Adrenal gland (tissue), 5 donors: ENCODE data around the gene ENTPD8.

Source experiments
- CTCF ChIP-seq, 6 experiments: fragments of 450-650 bp in 4 of 6; fragments of 200-600 bp in 2 of 6; sonication (generic) in 1 of 6; IDR thresholded peaks; 1 replicate in 5 of 6; 2 replicates in 1 of 6; pipeline versions ENCODE4 v1.5.1 to v1.8.0; 2016 to 2021; ENCODE audit warnings: antibody characterized with exemption in 6 of 6, mild to moderate bottlenecking in 2 of 6, moderate library complexity in 1 of 6
- POLR2A ChIP-seq, 2 donors: fragments of 450-650 bp; IDR thresholded peaks; one replicate each; pipeline ENCODE4 v1.6.1; 2017; ENCODE audit warnings: antibody characterized with exemption in 2 of 2, mild to moderate bottlenecking in 2 of 2, moderate library complexity in 1 of 2
- donor health status: DM: no; HTN: no; CAD: no.

DNA sequence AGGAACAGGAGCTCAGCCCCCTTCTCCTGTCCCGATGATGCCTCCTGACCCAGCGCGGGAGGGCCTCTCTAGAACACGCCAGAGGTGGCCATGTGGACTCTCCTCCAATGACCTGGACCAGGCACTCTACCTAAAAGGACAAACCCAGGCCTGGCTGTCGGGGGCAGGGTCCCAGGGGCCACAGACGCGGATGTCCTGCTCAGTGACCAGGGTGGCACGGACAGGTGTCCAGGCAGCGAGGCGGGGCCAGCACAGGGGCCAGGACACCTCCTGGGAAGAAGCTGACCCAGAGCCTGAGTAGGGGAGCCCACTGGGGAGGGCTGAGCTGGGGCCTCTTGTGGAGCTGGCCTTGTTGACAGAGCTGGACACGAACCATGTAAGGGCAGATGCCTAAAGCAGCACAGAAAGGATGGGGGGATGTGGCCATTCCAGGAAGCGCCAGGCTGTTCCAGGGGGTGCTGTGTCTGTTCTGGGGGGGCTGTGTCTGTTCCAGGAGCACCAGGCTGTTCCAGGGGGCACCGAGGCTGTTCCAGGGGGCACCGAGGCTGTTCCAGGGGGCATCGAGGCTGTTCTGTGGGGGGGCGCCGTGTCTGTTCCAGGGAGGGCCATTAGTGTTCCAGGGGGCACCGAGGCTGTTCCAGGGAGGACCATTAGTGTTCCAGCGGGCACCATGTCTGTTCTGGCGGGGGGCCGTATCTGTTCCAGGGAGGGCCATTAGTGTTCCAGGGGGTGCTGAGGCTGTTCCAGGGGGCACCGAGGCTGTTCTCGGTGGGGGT is 48.7 kb downstream of the ENTPD8 start:
- TF ChIP-seq CTCF (IDR thresholded peaks at IDR 0.05) = no peak
- no peak for TF ChIP-seq POLR2A (IDR thresholded peaks at IDR 0.05)
